HCT116 (cell line): ENCODE measurements around the gene RNF212. TPM values are rescaled to one million over a fixed set of nuclear protein-coding genes. Genes with fewer than 3 reads are reported as not detected.

Source experiments
- ATAC-seq: fragments of 200-7000 bp; cut with Tn5 transposase; 2 replicates; pipeline ENCODE4 v1.9.1; 2020; ENCODE audit warnings: mild to moderate bottlenecking, moderate library complexity
- BruUV-seq: library from RNA; stranded (reverse); fragments of 400-500 nt; replicated peaks from 2 replicates; lab custom pipeline; 2021; lab: Mats Ljungman, UMichigan
- CTCF ChIA-PET: fragments of 300-600 bp; sonication (Branson Sonifier 250); formaldehyde crosslinking; loops from one replicate; lab custom pipeline; 2021; ENCODE audit warnings: antibody characterized with exemption; lab: Charles Lee
- POLR2A ChIA-PET: fragments of 300-600, 350-600 bp; sonication (Branson Sonifier 250); formaldehyde crosslinking; loops from one replicate; lab custom pipeline; 2021; ENCODE audit warnings: antibody characterized with exemption; lab: Charles Lee
- RAD21 ChIA-PET, 2 experiments: fragments of 300-600 bp; sonication (Branson Sonifier 250); formaldehyde crosslinking; loops; one replicate each; lab custom pipeline; 2023; ENCODE audit warnings: low total read pairs in 2 of 2; ENCODE audit not compliant: uncharacterized antibody in 2 of 2, unreplicated experiment in 2 of 2, low non-redundant PET in 1 of 2; lab: Charles Lee
- DNase-seq: peaks from one replicate; pipeline ENCODE4 v3.0.0-alpha.2; 2010; ENCODE audit warnings: low read depth, low spot score
- H2AFZ ChIP-seq: fragments of 200-600 bp; shearing (Covaris generic), sonication (generic); 2 replicates; pipeline ENCODE4 v1.6.1; 2017; ENCODE audit warnings: low read depth, mixed run types, mixed read lengths, antibody characterized with exemption, low read length; ENCODE audit not compliant: poor library complexity, severe bottlenecking
- H3K27ac ChIP-seq: 2 replicates; pipeline ENCODE4 v1.5.1; 2012; ENCODE audit warnings: low read depth, low read length
- H3K27me3 ChIP-seq: fragments of 200-600 bp; sonication (generic); 2 replicates; pipeline ENCODE4 v1.6.1; 2016; ENCODE audit warnings: mixed run types, low read length, mixed read lengths; ENCODE audit not compliant: insufficient read depth
- H3K36me3 ChIP-seq, 2 experiments: fragments of 200-500 bp in 1 of 2; fragments of 200-600 bp in 1 of 2; sonication (Bioruptor generic) in 1 of 2; sonication (generic) in 1 of 2; 2 replicates each; pipeline versions ENCODE4 v1.5.1 to v1.6.1; 2014 to 2016; ENCODE audit warnings: low read length in 2 of 2, inconsistent platforms in 1 of 2, mixed read lengths in 1 of 2, mixed run types in 1 of 2; ENCODE audit not compliant: insufficient read depth in 2 of 2, control insufficient read depth in 1 of 2
- H3K4me1 ChIP-seq, 2 experiments: fragments of 200-600 bp in 1 of 2; sonication (generic) in 1 of 2; 2 replicates each; pipeline versions ENCODE4 v1.5.1 to v1.6.1; 2012 to 2017; ENCODE audit warnings: low read length in 2 of 2, inconsistent platforms in 1 of 2, mild to moderate bottlenecking in 1 of 2, mixed read lengths in 1 of 2, mixed run types in 1 of 2, moderate library complexity in 1 of 2; ENCODE audit not compliant: insufficient read depth in 2 of 2, control insufficient read depth in 1 of 2
- H3K4me2 ChIP-seq: fragments of 200-600 bp; sonication (generic); 2 replicates; pipeline ENCODE4 v1.6.1; 2017; ENCODE audit warnings: mixed run types, low read length, mixed read lengths
- H3K4me3 ChIP-seq, 2 experiments: fragments of 200-600 bp in 1 of 2; sonication (generic) in 1 of 2; replicated peaks in 1 of 2; 2 replicates each; pipeline ENCODE4 v1.5.1; 2011 to 2016; ENCODE audit warnings: low read length in 2 of 2, control low read depth in 1 of 2, low read depth in 1 of 2, mild to moderate bottlenecking in 1 of 2, mixed read lengths in 1 of 2, mixed run types in 1 of 2
- H3K79me2 ChIP-seq: fragments of 200-600 bp; sonication (generic); 2 replicates; pipeline ENCODE4 v1.6.1; 2017; ENCODE audit warnings: mild to moderate bottlenecking, mixed run types, low read length, moderate library complexity, mixed read lengths; ENCODE audit not compliant: insufficient read depth
- H3K9ac ChIP-seq: fragments of 200-600 bp; sonication (generic); 2 replicates; pipeline ENCODE4 v1.6.1; 2016; ENCODE audit warnings: low read length, mixed read lengths
- H3K9me2 ChIP-seq: fragments of 200-600 bp; sonication (generic), shearing (Covaris generic); 2 replicates; pipeline ENCODE4 v1.6.1; 2017; ENCODE audit warnings: mixed run types, mild to moderate bottlenecking, moderate library complexity; ENCODE audit not compliant: insufficient read depth
- H3K9me3 ChIP-seq, 2 experiments: fragments of 200-500 bp in 1 of 2; fragments of 200-600 bp in 1 of 2; sonication (Bioruptor generic) in 1 of 2; sonication (generic) in 1 of 2; 2 replicates each; pipeline ENCODE4 v1.6.1; 2014 to 2017; ENCODE audit warnings: low read length in 2 of 2, mixed read lengths in 2 of 2, inconsistent platforms in 1 of 2, low read depth in 1 of 2, mild to moderate bottlenecking in 1 of 2, mixed run types in 1 of 2, moderate library complexity in 1 of 2; ENCODE audit not compliant: control insufficient read depth in 1 of 2, insufficient read depth in 1 of 2
- H4K20me1 ChIP-seq: fragments of 200-600 bp; sonication (generic), shearing (Covaris generic); 2 replicates; pipeline ENCODE4 v1.6.1; 2017; ENCODE audit warnings: mixed run types, mild to moderate bottlenecking, moderate library complexity; ENCODE audit not compliant: insufficient read depth
- CBX3 ChIP-seq: IDR thresholded peaks from 2 replicates; pipeline ENCODE4 v1.6.1; 2012; ENCODE audit warnings: low read depth
- CEBPB ChIP-seq: IDR thresholded peaks from 2 replicates; pipeline ENCODE4 v1.6.1; 2012; ENCODE audit warnings: low read depth
- EGR1 ChIP-seq: IDR thresholded peaks from 2 replicates; pipeline ENCODE4 v1.6.1; 2012; ENCODE audit warnings: low read depth
- ELF1 ChIP-seq: IDR thresholded peaks from 2 replicates; pipeline ENCODE4 v1.6.1; 2012; ENCODE audit warnings: low read depth, borderline replicate concordance
- EZH2phosphoT487 ChIP-seq: fragments of 200-600 bp; IDR thresholded peaks from 2 replicates; pipeline ENCODE4 v1.6.1; 2018; ENCODE audit warnings: antibody characterized with exemption, borderline replicate concordance
- FOSL1 ChIP-seq: IDR thresholded peaks from 2 replicates; pipeline ENCODE4 v1.6.1; 2012; ENCODE audit warnings: low read depth
- JUND ChIP-seq: IDR thresholded peaks from 2 replicates; pipeline ENCODE4 v1.6.1; 2012
- POLR2AphosphoS5 ChIP-seq: IDR thresholded peaks from 2 replicates; pipeline ENCODE4 v1.6.1; 2011; ENCODE audit warnings: mild to moderate bottlenecking, low read depth, low read length, moderate library complexity
- RAD21 ChIP-seq: IDR thresholded peaks from 2 replicates; pipeline ENCODE4 v1.6.1; 2012; ENCODE audit warnings: low read depth, mild to moderate bottlenecking
- SIN3A ChIP-seq: IDR thresholded peaks from 2 replicates; pipeline ENCODE4 v1.6.1; 2012; ENCODE audit warnings: low read depth
- SP1 ChIP-seq: IDR thresholded peaks from 2 replicates; pipeline ENCODE4 v1.6.1; 2012; ENCODE audit warnings: low read depth
- TCF7L2 ChIP-seq: IDR thresholded peaks from 2 replicates; pipeline ENCODE4 v1.7.0; 2011; ENCODE audit warnings: borderline replicate concordance, inconsistent platforms; ENCODE audit not compliant: insufficient read depth, insufficient read length; ENCODE audit errors: extremely low read depth
- YY1 ChIP-seq: IDR thresholded peaks from 2 replicates; pipeline ENCODE4 v1.6.1; 2011; ENCODE audit warnings: low read length, low read depth, moderate library complexity, mild to moderate bottlenecking; ENCODE audit not compliant: insufficient replicate concordance; ENCODE audit errors: extremely low read depth
- ZFX ChIP-seq: fragments of 450-650 bp; IDR thresholded peaks from 2 replicates; pipeline ENCODE4 v1.6.1; 2017
- intact Hi-C: fragments of 100-400 bp; cut with micrococcal nuclease; formaldehyde crosslinking; loops from 2 replicates; pipeline ENCODE4 v1.10.0; 2022
- total RNA-seq: library from RNA; stranded (reverse); gene quantifications from one replicate; pipeline ENCODE4 v1.2.1, GENCODE V29; 2021; ENCODE audit not compliant: unreplicated experiment
- TF ChIP-seq, protein P1 (sequence below): IDR thresholded peaks from 2 replicates; pipeline ENCODE4 v1.6.1; 2012
- TF ChIP-seq, protein P2 (sequence below): IDR thresholded peaks from 2 replicates; pipeline ENCODE4 v1.6.1; 2011; ENCODE audit warnings: mild to moderate bottlenecking, low read length, moderate library complexity; ENCODE audit not compliant: insufficient replicate concordance; ENCODE audit errors: extremely low read depth
- TF ChIP-seq, protein P3 (sequence below), 3 experiments: fragments of 200-600 bp in 1 of 3; sonication (generic) in 1 of 3; IDR thresholded peaks in 2 of 3; conservative IDR thresholded peaks in 1 of 3; 2 replicates each; pipeline ENCODE4 v1.5.1; 2012 to 2017; ENCODE audit warnings: low read depth in 2 of 3, low read length in 2 of 3, antibody characterized with exemption in 1 of 3, borderline replicate concordance in 1 of 3, control low read depth in 1 of 3, mild to moderate bottlenecking in 1 of 3, mixed read lengths in 1 of 3, mixed run types in 1 of 3, moderate library complexity in 1 of 3; ENCODE audit not compliant: insufficient read depth in 1 of 3
- TF ChIP-seq, protein P4 (sequence below): IDR thresholded peaks from 2 replicates; pipeline ENCODE4 v1.6.1; 2012
- TF ChIP-seq, protein P5 (sequence below): IDR thresholded peaks from 2 replicates; pipeline ENCODE4 v1.6.1; 2012; ENCODE audit warnings: low read depth

Gene RNF212
- total RNA-seq, 1 experiment from 2014 or later, result not detected

DNA sequence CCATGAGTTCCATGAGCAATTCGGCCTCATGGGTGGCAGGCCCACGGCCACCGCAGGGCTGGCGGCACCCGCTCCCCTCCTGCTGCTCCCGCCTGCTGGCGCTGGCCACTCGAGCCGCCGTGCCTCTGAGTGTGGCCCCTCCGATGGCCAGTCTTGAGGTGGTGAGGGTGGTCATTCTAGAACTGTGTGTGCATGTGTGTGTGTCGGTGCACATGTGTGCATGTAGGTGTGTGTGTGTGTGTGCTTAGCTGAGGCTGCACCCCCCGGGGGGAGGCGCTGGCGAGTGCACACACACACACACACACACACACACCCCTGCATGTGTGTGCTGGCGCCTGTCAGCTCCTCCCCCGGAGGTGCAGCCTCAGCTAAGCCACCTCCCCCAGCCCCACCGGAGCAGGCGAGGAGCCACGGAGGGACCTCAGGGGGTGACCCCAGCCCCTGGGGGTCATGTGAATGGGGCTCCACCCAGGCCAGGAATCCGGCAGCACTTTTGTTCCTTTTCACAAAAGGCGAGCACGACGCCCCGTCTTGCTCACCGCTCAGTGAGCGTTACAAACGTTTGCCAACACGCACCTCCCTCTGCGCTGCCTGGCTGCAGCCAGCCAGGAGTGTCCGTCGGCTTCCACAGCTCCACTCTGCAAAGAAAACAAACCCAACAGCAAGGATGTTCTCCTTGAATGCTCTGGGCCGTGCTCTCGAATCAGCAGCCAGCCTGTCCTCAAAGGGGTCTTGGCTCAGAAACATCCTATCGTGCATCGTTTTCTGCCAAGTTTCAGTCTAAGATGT lies 72.0 kb downstream of the RNF212 start:
- DNase-seq (no peak), ATAC-seq (0 out of 2 replicates have a peak, but pooled peaks have one; percentile 10)
- peak overlapping the region; percentile 65 for H3K27ac ChIP-seq
- no peaks in the 10 kb centered on the region for H3K9me3 ChIP-seq
- H3K4me1 ChIP-seq, result peaks cover 58 to 77% of the 10 kb centered on the region in 2 experiments
- no peaks in the 10 kb centered on the region for H3K79me2 ChIP-seq
- TF ChIP-seq, protein P1, sequence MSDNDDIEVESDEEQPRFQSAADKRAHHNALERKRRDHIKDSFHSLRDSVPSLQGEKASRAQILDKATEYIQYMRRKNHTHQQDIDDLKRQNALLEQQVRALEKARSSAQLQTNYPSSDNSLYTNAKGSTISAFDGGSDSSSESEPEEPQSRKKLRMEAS, result no peak
- TF ChIP-seq ZFX (no peak), ELF1 (no peak), EZH2phosphoT487 (no peak), RAD21 (no peak), CEBPB (no peak), TCF7L2 (no peak), SP1 (no peak), JUND (no peak), SIN3A (no peak), POLR2AphosphoS5 (no peak), FOSL1 (no peak), EGR1 (no peak), CBX3 (no peak), YY1 (no peak)
- TF ChIP-seq, protein P2, sequence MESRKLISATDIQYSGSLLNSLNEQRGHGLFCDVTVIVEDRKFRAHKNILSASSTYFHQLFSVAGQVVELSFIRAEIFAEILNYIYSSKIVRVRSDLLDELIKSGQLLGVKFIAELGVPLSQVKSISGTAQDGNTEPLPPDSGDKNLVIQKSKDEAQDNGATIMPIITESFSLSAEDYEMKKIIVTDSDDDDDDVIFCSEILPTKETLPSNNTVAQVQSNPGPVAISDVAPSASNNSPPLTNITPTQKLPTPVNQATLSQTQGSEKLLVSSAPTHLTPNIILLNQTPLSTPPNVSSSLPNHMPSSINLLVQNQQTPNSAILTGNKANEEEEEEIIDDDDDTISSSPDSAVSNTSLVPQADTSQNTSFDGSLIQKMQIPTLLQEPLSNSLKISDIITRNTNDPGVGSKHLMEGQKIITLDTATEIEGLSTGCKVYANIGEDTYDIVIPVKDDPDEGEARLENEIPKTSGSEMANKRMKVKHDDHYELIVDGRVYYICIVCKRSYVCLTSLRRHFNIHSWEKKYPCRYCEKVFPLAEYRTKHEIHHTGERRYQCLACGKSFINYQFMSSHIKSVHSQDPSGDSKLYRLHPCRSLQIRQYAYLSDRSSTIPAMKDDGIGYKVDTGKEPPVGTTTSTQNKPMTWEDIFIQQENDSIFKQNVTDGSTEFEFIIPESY, result no peak
- TF ChIP-seq, protein P3, sequence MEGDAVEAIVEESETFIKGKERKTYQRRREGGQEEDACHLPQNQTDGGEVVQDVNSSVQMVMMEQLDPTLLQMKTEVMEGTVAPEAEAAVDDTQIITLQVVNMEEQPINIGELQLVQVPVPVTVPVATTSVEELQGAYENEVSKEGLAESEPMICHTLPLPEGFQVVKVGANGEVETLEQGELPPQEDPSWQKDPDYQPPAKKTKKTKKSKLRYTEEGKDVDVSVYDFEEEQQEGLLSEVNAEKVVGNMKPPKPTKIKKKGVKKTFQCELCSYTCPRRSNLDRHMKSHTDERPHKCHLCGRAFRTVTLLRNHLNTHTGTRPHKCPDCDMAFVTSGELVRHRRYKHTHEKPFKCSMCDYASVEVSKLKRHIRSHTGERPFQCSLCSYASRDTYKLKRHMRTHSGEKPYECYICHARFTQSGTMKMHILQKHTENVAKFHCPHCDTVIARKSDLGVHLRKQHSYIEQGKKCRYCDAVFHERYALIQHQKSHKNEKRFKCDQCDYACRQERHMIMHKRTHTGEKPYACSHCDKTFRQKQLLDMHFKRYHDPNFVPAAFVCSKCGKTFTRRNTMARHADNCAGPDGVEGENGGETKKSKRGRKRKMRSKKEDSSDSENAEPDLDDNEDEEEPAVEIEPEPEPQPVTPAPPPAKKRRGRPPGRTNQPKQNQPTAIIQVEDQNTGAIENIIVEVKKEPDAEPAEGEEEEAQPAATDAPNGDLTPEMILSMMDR (IDR thresholded peaks at IDR 0.05 in 2 of 3, conservative IDR thresholded peaks at IDR 0.05 in 1 of 3; ENCODE audit: borderline replicate concordance in 1 of 3, insufficient read depth in 1 of 3, low read depth in 2 of 3, low read length in 2 of 3), result no peak
- TF ChIP-seq, protein P4, sequence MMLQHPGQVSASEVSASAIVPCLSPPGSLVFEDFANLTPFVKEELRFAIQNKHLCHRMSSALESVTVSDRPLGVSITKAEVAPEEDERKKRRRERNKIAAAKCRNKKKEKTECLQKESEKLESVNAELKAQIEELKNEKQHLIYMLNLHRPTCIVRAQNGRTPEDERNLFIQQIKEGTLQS, result no peak
- TF ChIP-seq, protein P5, sequence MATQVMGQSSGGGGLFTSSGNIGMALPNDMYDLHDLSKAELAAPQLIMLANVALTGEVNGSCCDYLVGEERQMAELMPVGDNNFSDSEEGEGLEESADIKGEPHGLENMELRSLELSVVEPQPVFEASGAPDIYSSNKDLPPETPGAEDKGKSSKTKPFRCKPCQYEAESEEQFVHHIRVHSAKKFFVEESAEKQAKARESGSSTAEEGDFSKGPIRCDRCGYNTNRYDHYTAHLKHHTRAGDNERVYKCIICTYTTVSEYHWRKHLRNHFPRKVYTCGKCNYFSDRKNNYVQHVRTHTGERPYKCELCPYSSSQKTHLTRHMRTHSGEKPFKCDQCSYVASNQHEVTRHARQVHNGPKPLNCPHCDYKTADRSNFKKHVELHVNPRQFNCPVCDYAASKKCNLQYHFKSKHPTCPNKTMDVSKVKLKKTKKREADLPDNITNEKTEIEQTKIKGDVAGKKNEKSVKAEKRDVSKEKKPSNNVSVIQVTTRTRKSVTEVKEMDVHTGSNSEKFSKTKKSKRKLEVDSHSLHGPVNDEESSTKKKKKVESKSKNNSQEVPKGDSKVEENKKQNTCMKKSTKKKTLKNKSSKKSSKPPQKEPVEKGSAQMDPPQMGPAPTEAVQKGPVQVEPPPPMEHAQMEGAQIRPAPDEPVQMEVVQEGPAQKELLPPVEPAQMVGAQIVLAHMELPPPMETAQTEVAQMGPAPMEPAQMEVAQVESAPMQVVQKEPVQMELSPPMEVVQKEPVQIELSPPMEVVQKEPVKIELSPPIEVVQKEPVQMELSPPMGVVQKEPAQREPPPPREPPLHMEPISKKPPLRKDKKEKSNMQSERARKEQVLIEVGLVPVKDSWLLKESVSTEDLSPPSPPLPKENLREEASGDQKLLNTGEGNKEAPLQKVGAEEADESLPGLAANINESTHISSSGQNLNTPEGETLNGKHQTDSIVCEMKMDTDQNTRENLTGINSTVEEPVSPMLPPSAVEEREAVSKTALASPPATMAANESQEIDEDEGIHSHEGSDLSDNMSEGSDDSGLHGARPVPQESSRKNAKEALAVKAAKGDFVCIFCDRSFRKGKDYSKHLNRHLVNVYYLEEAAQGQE, result no peak
- ChIA-PET CTCF (no interaction called here), RAD21 (no interaction called here), POLR2A (no interaction called here)
- peak overlapping the region; percentile 16 for H2AFZ ChIP-seq
- no TSS peak for BruUV-seq
- no peaks in the 10 kb centered on the region for H3K27me3 ChIP-seq
- no peaks in the 10 kb centered on the region for H4K20me1 ChIP-seq
- H3K4me2 ChIP-seq, result peak overlapping the region; percentile 69
- no peaks in the 10 kb centered on the region for H3K36me3 ChIP-seq
- intact Hi-C loops, result no loop called here
- peak overlapping the region; percentile 41; the same call in 1 of the 2 replicates for H3K9ac ChIP-seq
- H3K9me2 ChIP-seq, result no peaks in the 10 kb centered on the region
- peak overlapping the region in 1 of 2 experiments; percentile 33; a peak in 1 of 4 replicates for H3K4me3 ChIP-seq
